Keratinocyte (primary cell): ENCODE data around the gene SORL1. TPM values are rescaled to one million over a fixed set of nuclear protein-coding genes. Genes with fewer than 3 reads are reported as not detected.

Experiments used
- DNase-seq: peaks from one replicate; pipeline ENCODE4 v3.0.0-alpha.2; 2011; ENCODE audit warnings: low read depth, missing footprints, low spot score
- FAIRE-seq: peaks from 2 replicates; lab custom pipeline; 2011; peaks lifted over from hg19 to GRCh38; lab: Jason Lieb, UNC
- H2AFZ ChIP-seq: 2 replicates; pipeline ENCODE4 v1.6.0; 2012; ENCODE audit warnings: low read length, control low read depth, inconsistent platforms; ENCODE audit not compliant: control insufficient read depth
- H3K27ac ChIP-seq: 2 replicates; pipeline ENCODE4 v1.5.1; 2011; ENCODE audit warnings: low read length; ENCODE audit not compliant: control insufficient read depth, insufficient read depth
- H3K27me3 ChIP-seq: 3 replicates; pipeline ENCODE4 v1.6.0; 2011; ENCODE audit warnings: low read length; ENCODE audit not compliant: control insufficient read depth, insufficient read depth; ENCODE audit errors: extremely low read depth
- H3K36me3 ChIP-seq, 2 experiments: 2 replicates in 1 of 2; 3 replicates in 1 of 2; pipeline ENCODE4 v1.5.1; 2011; ENCODE audit warnings: low read length in 2 of 2, mild to moderate bottlenecking in 1 of 2; ENCODE audit not compliant: control insufficient read depth in 2 of 2, insufficient read depth in 2 of 2; ENCODE audit errors: extremely low read depth in 1 of 2
- H3K4me1 ChIP-seq: 3 replicates; pipeline ENCODE4 v1.5.1; 2011; ENCODE audit warnings: low read length; ENCODE audit not compliant: control insufficient read depth, insufficient read depth; ENCODE audit errors: extremely low read depth
- H3K4me2 ChIP-seq: 3 replicates; pipeline ENCODE4 v1.6.0; 2011; ENCODE audit warnings: low read depth, low read length; ENCODE audit not compliant: control insufficient read depth, insufficient read depth; ENCODE audit errors: extremely low read depth
- H3K4me3 ChIP-seq, 3 experiments: fragments of 200-600 bp in 1 of 3; sonication (generic) in 1 of 3; 2 replicates in 2 of 3; 3 replicates in 1 of 3; pipeline ENCODE4 v1.5.1; 2011 to 2016; ENCODE audit warnings: low read length in 3 of 3, mild to moderate bottlenecking in 3 of 3, control low read depth in 2 of 3, inconsistent platforms in 1 of 3, low read depth in 1 of 3, mixed read lengths in 1 of 3, mixed run types in 1 of 3, moderate library complexity in 1 of 3; ENCODE audit not compliant: control insufficient read depth in 2 of 3, insufficient read depth in 2 of 3; ENCODE audit errors: extremely low read depth in 1 of 3
- H3K79me2 ChIP-seq: 2 replicates; pipeline ENCODE4 v1.6.0; 2012; ENCODE audit warnings: low read length; ENCODE audit not compliant: control insufficient read depth, insufficient read depth
- H3K9ac ChIP-seq: 3 replicates; pipeline ENCODE4 v1.6.0; 2011; ENCODE audit warnings: low read length; ENCODE audit not compliant: control insufficient read depth, insufficient read depth; ENCODE audit errors: extremely low read depth
- H3K9me1 ChIP-seq: 3 replicates; pipeline ENCODE4 v1.6.0; 2011; ENCODE audit warnings: low read length; ENCODE audit not compliant: control insufficient read depth, insufficient read depth; ENCODE audit errors: extremely low read depth
- H3K9me3 ChIP-seq: 2 replicates; pipeline ENCODE4 v1.5.1; 2012; ENCODE audit warnings: low read depth, low read length; ENCODE audit not compliant: control insufficient read depth
- H4K20me1 ChIP-seq: 3 replicates; pipeline ENCODE4 v1.6.0; 2011; ENCODE audit warnings: low read length; ENCODE audit not compliant: control insufficient read depth, insufficient read depth; ENCODE audit errors: extremely low read depth
- EZH2 ChIP-seq: IDR thresholded peaks from one replicate; pipeline ENCODE4 v1.6.1; 2012; ENCODE audit warnings: inconsistent platforms, mild to moderate bottlenecking, low read length, moderate library complexity
- dilution Hi-C: fragments of 300-500 bp; cut with MboI; formaldehyde crosslinking; loops from one replicate; pipeline ENCODE4 v1.7.0; 2020; ENCODE audit warnings: low sequenced_read_pairs; ENCODE audit not compliant: extremely low pct_ligation_motif_present
- polyA plus RNA-seq, 5 experiments: library from polyadenylated mRNA; depleted of rRNA in 3 of 5; stranded (reverse) in 3 of 5; stranded (forward) in 1 of 5; unstranded in 1 of 5; fragments of >200 nt; gene quantifications; 1 replicate in 1 of 5; 2 replicates in 3 of 5; 3 replicates in 1 of 5; pipeline versions ENCODE4 v1.2.1 to v1.2.3, GENCODE V29; 2011 to 2012; ENCODE audit warnings: missing spikeins in 2 of 5, low read depth in 1 of 5, low replicate concordance in 1 of 5
- TF ChIP-seq, protein P1 (sequence below), 3 experiments: IDR thresholded peaks in 1 of 3; conservative IDR thresholded peaks in 1 of 3; optimal IDR thresholded peaks in 1 of 3; 2 replicates in 2 of 3; 3 replicates in 1 of 3; pipeline versions ENCODE3 to v1.5.1; 2011; ENCODE audit warnings: low read length in 3 of 3, mild to moderate bottlenecking in 3 of 3, moderate library complexity in 2 of 3, control low read depth in 1 of 3, inconsistent platforms in 1 of 3; ENCODE audit not compliant: insufficient read depth in 2 of 3; ENCODE audit errors: extremely low read depth in 1 of 3

Gene SORL1
- polyA plus RNA-seq, 1 donor (not counting 4 experiments of a cell fraction or from before 2014, with no cell fraction given) = 38.9 TPM

DNA sequence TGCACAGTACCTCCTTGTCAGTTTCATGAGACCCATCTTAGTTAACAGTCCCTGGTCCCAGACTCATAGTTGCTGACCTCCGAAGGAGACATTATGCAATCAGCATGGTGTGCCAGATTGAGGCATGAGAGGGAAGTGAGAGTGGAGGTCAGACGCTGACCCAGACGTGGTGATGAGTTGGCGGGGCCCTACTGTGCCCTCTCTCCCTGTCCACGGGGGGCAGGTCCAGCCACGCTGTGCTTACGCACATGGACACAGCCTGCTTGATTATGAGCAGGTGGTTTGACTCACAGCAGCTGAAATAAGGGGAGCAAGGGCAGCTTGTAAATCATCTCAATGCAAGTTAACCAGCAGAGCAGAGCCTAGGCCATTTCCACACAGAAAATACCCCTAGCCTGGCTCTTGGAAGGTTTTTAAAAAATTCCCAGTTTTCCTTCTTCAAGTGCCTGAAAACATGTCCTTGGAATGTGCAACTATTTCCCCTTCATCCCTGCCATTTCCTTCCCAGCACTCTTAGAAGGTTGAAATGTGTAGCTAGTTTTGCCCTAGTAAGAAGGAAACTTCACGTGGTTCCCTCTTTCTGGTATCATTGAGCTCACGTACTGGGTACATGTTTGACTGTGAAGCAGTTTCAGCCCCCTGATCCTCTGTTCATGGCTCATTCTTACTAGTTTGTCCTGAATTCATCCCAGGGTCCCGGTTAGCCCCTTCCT lies 123.3 kb downstream of the SORL1 start:
- Histone ChIP-seq H3K9me3 (no peaks in the 10 kb centered on the region), H3K27ac (no peak overlapping the region), H3K4me2 (no peak overlapping the region), H3K9ac (no peak overlapping the region), H3K9me1 (no peaks in the 10 kb centered on the region), H4K20me1 (no peaks in the 10 kb centered on the region), H3K4me1 (no peaks in the 10 kb centered on the region), H3K4me3 (no peak overlapping the region), H3K79me2 (no peaks in the 10 kb centered on the region), H3K36me3 (peaks cover 16 to 40% of the 10 kb centered on the region in 2 experiments), H2AFZ (no peak overlapping the region), H3K27me3 (no peaks in the 10 kb centered on the region)
- TF ChIP-seq EZH2 = no peak
- TF ChIP-seq, protein P1, sequence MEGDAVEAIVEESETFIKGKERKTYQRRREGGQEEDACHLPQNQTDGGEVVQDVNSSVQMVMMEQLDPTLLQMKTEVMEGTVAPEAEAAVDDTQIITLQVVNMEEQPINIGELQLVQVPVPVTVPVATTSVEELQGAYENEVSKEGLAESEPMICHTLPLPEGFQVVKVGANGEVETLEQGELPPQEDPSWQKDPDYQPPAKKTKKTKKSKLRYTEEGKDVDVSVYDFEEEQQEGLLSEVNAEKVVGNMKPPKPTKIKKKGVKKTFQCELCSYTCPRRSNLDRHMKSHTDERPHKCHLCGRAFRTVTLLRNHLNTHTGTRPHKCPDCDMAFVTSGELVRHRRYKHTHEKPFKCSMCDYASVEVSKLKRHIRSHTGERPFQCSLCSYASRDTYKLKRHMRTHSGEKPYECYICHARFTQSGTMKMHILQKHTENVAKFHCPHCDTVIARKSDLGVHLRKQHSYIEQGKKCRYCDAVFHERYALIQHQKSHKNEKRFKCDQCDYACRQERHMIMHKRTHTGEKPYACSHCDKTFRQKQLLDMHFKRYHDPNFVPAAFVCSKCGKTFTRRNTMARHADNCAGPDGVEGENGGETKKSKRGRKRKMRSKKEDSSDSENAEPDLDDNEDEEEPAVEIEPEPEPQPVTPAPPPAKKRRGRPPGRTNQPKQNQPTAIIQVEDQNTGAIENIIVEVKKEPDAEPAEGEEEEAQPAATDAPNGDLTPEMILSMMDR (optimal IDR thresholded peaks at IDR 0.05 in 1 of 3, IDR thresholded peaks at IDR 0.05 in 1 of 3, conservative IDR thresholded peaks at IDR 0.05 in 1 of 3; ENCODE audit: extremely low read depth in 1 of 3, insufficient read depth in 2 of 3, low read length in 3 of 3) = no peak
- dilution Hi-C loops = no loop called here
- FAIRE-seq = no peak
- DNase-seq = no peak

DNA sequence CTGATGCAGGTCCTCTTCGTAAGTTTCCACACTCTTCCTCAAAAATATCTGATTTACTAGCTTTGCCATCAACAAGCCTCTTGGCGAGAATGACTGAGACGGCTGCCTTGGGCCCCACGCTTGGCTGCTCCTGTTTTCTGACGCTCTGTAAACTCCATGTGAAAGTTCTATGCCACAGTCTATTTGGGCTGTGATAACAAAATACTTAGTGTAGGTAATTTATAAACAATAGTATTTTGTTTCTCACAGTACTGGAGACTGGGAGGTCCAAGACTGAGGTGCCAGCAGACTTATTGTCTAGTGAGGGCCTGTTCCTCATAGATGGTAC lies 123.8 kb downstream of the SORL1 start:
- Histone ChIP-seq H4K20me1 (no peaks in the 10 kb centered on the region), H3K9me1 (no peaks in the 10 kb centered on the region), H3K9ac (no peak overlapping the region), H3K4me2 (no peak overlapping the region), H3K9me3 (no peaks in the 10 kb centered on the region), H3K36me3 (peaks cover 17 to 39% of the 10 kb centered on the region in 2 experiments), H2AFZ (no peak overlapping the region), H3K4me1 (no peaks in the 10 kb centered on the region), H3K4me3 (no peak overlapping the region), H3K79me2 (no peaks in the 10 kb centered on the region), H3K27me3 (no peaks in the 10 kb centered on the region), H3K27ac (no peak overlapping the region)
- TF ChIP-seq, protein P1 (optimal IDR thresholded peaks at IDR 0.05 in 1 of 3, IDR thresholded peaks at IDR 0.05 in 1 of 3, conservative IDR thresholded peaks at IDR 0.05 in 1 of 3; ENCODE audit: extremely low read depth in 1 of 3, insufficient read depth in 2 of 3, low read length in 3 of 3) = no peak
- TF ChIP-seq EZH2 = no peak
- FAIRE-seq (no peak), DNase-seq (no peak)
- dilution Hi-C loops = no loop called here
